ENCODE results near the gene GPR89B. TPM values are rescaled to one million over a fixed set of nuclear protein-coding genes. Genes with fewer than 3 reads are reported as not detected.
"Not testable (repeated sequence)": the region's sequence is repeated elsewhere in the genome, so short reads cannot be mapped to it uniquely, and the experiment has no call there.

Gene GPR89B
- total RNA-seq (ENCODE audit: low replicate concordance) = 13.8 and 16.5 TPM in 2 replicates
- long read RNA-seq, transcript GPR89B-205 (14 exons, 1,954 nt) = minor isoform, 6 of 90 reads
- long read RNA-seq, transcript GPR89B-201 (14 exons, 1,934 nt) = major isoform, 48 of 90 reads
- long read RNA-seq, partial matches to known transcripts = 9 of 90 reads
- long read RNA-seq, other reads (novel, unspliced or antisense) = 27 of 90 reads

- peak within 1 kb of the TSS; percentile 86 for H3K4me3 Mint-ChIP-seq
- peaks cover 11% of the 10 kb centered on the region for H3K4me1 Mint-ChIP-seq (ENCODE audit: unreplicated experiment)
- not testable (repeated sequence) for H3K36me3 Mint-ChIP-seq, H3K9me3 Mint-ChIP-seq, H3K27me3 Mint-ChIP-seq
- H3K27ac Mint-ChIP-seq = peak within 1 kb of the TSS; percentile 63
- DNase-seq (ENCODE audit: extremely low spot score, unreplicated experiment) = peak; percentile 87
Measured at GRCh38 chr1:147928236-147929132, at the start of gene GPR89B. TSS of gene GPR89B (plus strand) at chr1:147928420. CDS start at chr1:147928537, 117 bp downstream.

- Mint-ChIP-seq H3K36me3 (no peaks in the 10 kb centered on the region), H3K4me1 (ENCODE audit: unreplicated experiment) (no peaks in the 10 kb centered on the region), H3K4me3 (no peak overlapping the region), H3K9me3 (no peaks in the 10 kb centered on the region), H3K27me3 (peaks cover 7% of the 10 kb centered on the region), H3K27ac (no peak overlapping the region)
- no peak for DNase-seq (ENCODE audit: extremely low spot score, unreplicated experiment)
- no peak for TF ChIP-seq CTCF (conservative IDR thresholded peaks at IDR 0.05)
Measured at GRCh38 chr1:147879911-147880310, 48.3 kb upstream of the GPR89B start.

GRCh38 chr1:147882535-147882934 is 45.7 kb upstream of the GPR89B start:
- Mint-ChIP-seq H3K36me3 (no peaks in the 10 kb centered on the region), H3K4me1 (ENCODE audit: unreplicated experiment) (no peaks in the 10 kb centered on the region), H3K27ac (no peak overlapping the region), H3K9me3 (no peaks in the 10 kb centered on the region), H3K4me3 (no peak overlapping the region), H3K27me3 (peaks cover 7% of the 10 kb centered on the region)
- no peak for TF ChIP-seq CTCF (conservative IDR thresholded peaks at IDR 0.05)
- no peak for DNase-seq (ENCODE audit: extremely low spot score, unreplicated experiment)

GRCh38 chr1:147890177-147890790 is 37.9 kb upstream of the GPR89B start:
- TF ChIP-seq CTCF (conservative IDR thresholded peaks at IDR 0.05) = peak; percentile 95
- peaks cover 8% of the 10 kb centered on the region for H3K27me3 Mint-ChIP-seq
- no peak overlapping the region for H3K27ac Mint-ChIP-seq
- peak; percentile 86 for DNase-seq (ENCODE audit: extremely low spot score, unreplicated experiment)
- no peaks in the 10 kb centered on the region for H3K36me3 Mint-ChIP-seq
- H3K9me3 Mint-ChIP-seq = no peaks in the 10 kb centered on the region
- H3K4me1 Mint-ChIP-seq (ENCODE audit: unreplicated experiment) = peaks cover 11% of the 10 kb centered on the region
- H3K4me3 Mint-ChIP-seq = no peak overlapping the region

GRCh38 chr1:147891088-147891487 is 37.1 kb upstream of the GPR89B start:
- TF ChIP-seq CTCF (conservative IDR thresholded peaks at IDR 0.05) = no peak
- Mint-ChIP-seq H3K36me3 (no peaks in the 10 kb centered on the region), H3K9me3 (no peaks in the 10 kb centered on the region), H3K4me1 (ENCODE audit: unreplicated experiment) (peaks cover 11% of the 10 kb centered on the region), H3K27ac (no peak overlapping the region), H3K4me3 (no peak overlapping the region), H3K27me3 (peaks cover 8% of the 10 kb centered on the region)
- DNase-seq (ENCODE audit: extremely low spot score, unreplicated experiment) = no peak

GRCh38 chr1:147892216-147892615 is 36.0 kb upstream of the GPR89B start:
- Mint-ChIP-seq H3K9me3 (no peaks in the 10 kb centered on the region), H3K36me3 (no peaks in the 10 kb centered on the region), H3K27me3 (peaks cover 8% of the 10 kb centered on the region), H3K27ac (no peak overlapping the region), H3K4me3 (no peak overlapping the region), H3K4me1 (ENCODE audit: unreplicated experiment) (peaks cover 15% of the 10 kb centered on the region)
- no peak for TF ChIP-seq CTCF (conservative IDR thresholded peaks at IDR 0.05)
- no peak for DNase-seq (ENCODE audit: extremely low spot score, unreplicated experiment)
